Measurements from ENCODE around the gene VCL.

VCL gene

GRCh38 chr10:73979809-73980433 lies 18.0 kb upstream of the VCL start:
- no peaks in the 10 kb centered on the region for H3K36me3 ChIP-seq
- H4K20me1 ChIP-seq = no peaks in the 10 kb centered on the region
- no peaks in the 10 kb centered on the region for H3K27me3 ChIP-seq
- H3K4me1 ChIP-seq = peaks cover 27 to 40% (median 32%) of the 10 kb centered on the region in 10 experiments
- peaks cover 7 to 19% (median 15%) of the 10 kb centered on the region in 11 experiments; a peak in 21 of 22 replicates for H3K9me3 ChIP-seq (replicated peaks in 1 of 11)
- H3K4me2 ChIP-seq = peak overlapping the region; percentile 22 to 78 (median 52); a peak in 21 of 22 replicates
- H3K9ac ChIP-seq = 0 out of 22 replicates have a peak overlapping the region, but pooled peaks of 1 of the 11 experiments have one; percentile 4
- H3K27ac ChIP-seq = peak overlapping the region in 4 of 11 experiments; percentile 34 to 50 (median 42); a peak in 8 of 22 replicates
- no peak for TF ChIP-seq Cebpa-rat (IDR thresholded peaks at IDR 0.05)
- H3K4me3 ChIP-seq = no peak overlapping the region

GRCh38 chr10:73981812-73982211 lies 16.1 kb upstream of the VCL start:
- TF ChIP-seq Cebpa-rat (IDR thresholded peaks at IDR 0.05) = no peak
- peaks cover 27 to 32% (median 30%) of the 10 kb centered on the region in 10 experiments for H3K4me1 ChIP-seq
- no peaks in the 10 kb centered on the region for H3K36me3 ChIP-seq
- H3K4me2 ChIP-seq = no peak overlapping the region
- H3K9ac ChIP-seq = no peak overlapping the region
- peaks cover 0 to 1% (median 0%) of the 10 kb centered on the region in 11 experiments; a peak in 2 of 22 replicates for H3K9me3 ChIP-seq (replicated peaks in 1 of 11)
- no peaks in the 10 kb centered on the region for H4K20me1 ChIP-seq
- H3K27ac ChIP-seq = no peak overlapping the region
- no peak overlapping the region for H3K4me3 ChIP-seq
- no peaks in the 10 kb centered on the region for H3K27me3 ChIP-seq

- TF ChIP-seq Cebpa-rat (IDR thresholded peaks at IDR 0.05) = no peak
- Histone ChIP-seq H4K20me1 (no peaks in the 10 kb centered on the region), H3K27me3 (no peaks in the 10 kb centered on the region), H3K9ac (0 out of 22 replicates have a peak overlapping the region, but pooled peaks of 2 of the 11 experiments have one; percentile 25 to 28), H3K4me2 (peak overlapping the region; percentile 24 to 68 (median 50)), H3K27ac (no peak overlapping the region), H3K4me3 (no peak overlapping the region), H3K4me1 (peaks cover 27 to 32% (median 30%) of the 10 kb centered on the region in 10 experiments), H3K9me3 (replicated peaks in 1 of 11) (no peaks in the 10 kb centered on the region), H3K36me3 (no peaks in the 10 kb centered on the region)
Observed at GRCh38 chr10:73983096-73984047, 14.5 kb upstream of the VCL start.

GRCh38 chr10:73989594-73990150 lies 8.2 kb upstream of the VCL start:
- Histone ChIP-seq H3K9me3 (replicated peaks in 1 of 11) (no peaks in the 10 kb centered on the region), H3K4me3 (no peak overlapping the region), H3K27me3 (no peaks in the 10 kb centered on the region), H3K9ac (no peak overlapping the region), H3K4me1 (peaks cover 33 to 42% (median 36%) of the 10 kb centered on the region in 10 experiments), H3K27ac (no peak overlapping the region), H3K36me3 (no peaks in the 10 kb centered on the region), H3K4me2 (no peak overlapping the region), H4K20me1 (no peaks in the 10 kb centered on the region)
- no peak for TF ChIP-seq Cebpa-rat (IDR thresholded peaks at IDR 0.05)

GRCh38 chr10:73991203-73991883 lies 6.6 kb upstream of the VCL start:
- Histone ChIP-seq H3K4me3 (0 out of 20 replicates have a peak overlapping the region, but pooled peaks of 1 of the 10 experiments have one; percentile 10), H3K4me2 (peak overlapping the region; percentile 37 to 83 (median 69)), H3K4me1 (peaks cover 41 to 54% (median 46%) of the 10 kb centered on the region in 10 experiments), H3K9ac (no peak overlapping the region), H3K9me3 (replicated peaks in 1 of 11) (no peaks in the 10 kb centered on the region), H3K27me3 (no peaks in the 10 kb centered on the region), H3K27ac (peak overlapping the region in 6 of 11 experiments; percentile 23 to 47 (median 29); a peak in 9 of 22 replicates), H4K20me1 (no peaks in the 10 kb centered on the region), H3K36me3 (no peaks in the 10 kb centered on the region)
- TF ChIP-seq Cebpa-rat (IDR thresholded peaks at IDR 0.05) = no peak

- no peak for TF ChIP-seq Cebpa-rat (IDR thresholded peaks at IDR 0.05)
- H3K4me3 ChIP-seq = no peak overlapping the region; a peak in 1 of 20 replicates
- no peaks in the 10 kb centered on the region for H3K9me3 ChIP-seq (replicated peaks in 1 of 11)
- H3K4me2 ChIP-seq = peak overlapping the region; percentile 36 to 83 (median 69)
- H3K27ac ChIP-seq = peak overlapping the region in 10 of 11 experiments; percentile 53 to 78 (median 65); a peak in 20 of 22 replicates
- H3K9ac ChIP-seq = peak overlapping the region in 3 of 11 experiments; percentile 19 to 36 (median 36); a peak in 2 of 22 replicates
- no peaks in the 10 kb centered on the region for H3K27me3 ChIP-seq
- peaks cover 41 to 54% (median 46%) of the 10 kb centered on the region in 10 experiments for H3K4me1 ChIP-seq
- no peaks in the 10 kb centered on the region for H3K36me3 ChIP-seq
- H4K20me1 ChIP-seq = no peaks in the 10 kb centered on the region
Observed at GRCh38 chr10:73991884-73992245, 6.1 kb upstream of the VCL start.

GRCh38 chr10:73992899-73993788 lies 4.8 kb upstream of the VCL start:
- Histone ChIP-seq H3K4me2 (peak overlapping the region; percentile 36 to 83 (median 68)), H3K4me3 (no peak overlapping the region), H3K27me3 (no peaks in the 10 kb centered on the region), H3K36me3 (no peaks in the 10 kb centered on the region), H3K27ac (peak overlapping the region in 10 of 11 experiments; percentile 50 to 78 (median 65); a peak in 19 of 22 replicates), H4K20me1 (peaks cover 0 to 2% (median 1%) of the 10 kb centered on the region in 11 experiments; a peak in 7 of 22 replicates), H3K9me3 (replicated peaks in 1 of 11) (no peaks in the 10 kb centered on the region), H3K4me1 (peaks cover 41 to 54% (median 46%) of the 10 kb centered on the region in 10 experiments), H3K9ac (peak overlapping the region in 2 of 11 experiments; percentile 1 to 32; a peak in 3 of 22 replicates)
- no peak for TF ChIP-seq Cebpa-rat (IDR thresholded peaks at IDR 0.05)

Data from BLaER1 treated with 17β-estradiol and CSF1 and Interleukin-3, amounts not matched to agents 10 nM and 100 nM (cell line).